Measurements from ENCODE around the gene SEPTIN12. TPM values are rescaled to one million over a fixed set of nuclear protein-coding genes. Genes with fewer than 3 reads are reported as not detected.

SEPTIN12 gene
- total and polyA plus RNA-seq, 2 experiments from 2014 or later: not detected

- TF ChIP-seq EZH2phosphoT487 (IDR thresholded peaks at IDR 0.05; ENCODE audit: low read depth, severe bottlenecking, unreplicated experiment) (no peak), EZH2 (IDR thresholded peaks at IDR 0.05; ENCODE audit: borderline replicate concordance) (no peak), CTCF (IDR thresholded peaks at IDR 0.05; ENCODE audit: poor library complexity) (no peak)
- H3K27me3 ChIP-seq: no peaks in the 10 kb centered on the region
- H3K4me1 ChIP-seq (ENCODE audit: insufficient read depth): no peaks in the 10 kb centered on the region
- 61% methylated on average over 3 of the region's 3 CpGs for WGBS (ENCODE audit: low lambda C conversion rate, missing lambda C conversion rate)
- no peaks in the 10 kb centered on the region for H4K20me1 ChIP-seq (ENCODE audit: insufficient read depth, poor library complexity, severe bottlenecking)
- H3K9me3 ChIP-seq (ENCODE audit: low read depth): no peaks in the 10 kb centered on the region
- DNase-seq (ENCODE audit: low spot score): no peak
- H3K79me2 ChIP-seq: peaks cover 3% of the 10 kb centered on the region
- H3K4me2 ChIP-seq: no peak overlapping the region
- no peak overlapping the region for H3K4me3 ChIP-seq
- H3K27ac ChIP-seq: no peak overlapping the region
- no peaks in the 10 kb centered on the region for H3K36me3 ChIP-seq (replicated peaks; ENCODE audit: insufficient read depth, low read depth)
- no peak overlapping the region for H2AFZ ChIP-seq
- no peaks in the 10 kb centered on the region for H3K9me2 ChIP-seq (replicated peaks; ENCODE audit: insufficient read depth)
Measured at GRCh38 chr16:4771646-4772045, 16.5 kb downstream of the SEPTIN12 start.

GRCh38 chr16:4769306-4769638 is 18.9 kb downstream of the SEPTIN12 start:
- no peaks in the 10 kb centered on the region for H3K36me3 ChIP-seq (replicated peaks; ENCODE audit: insufficient read depth, low read depth)
- H3K9me3 ChIP-seq (ENCODE audit: low read depth): no peaks in the 10 kb centered on the region

GRCh38 chr16:4768549-4769305 is 19.4 kb downstream of the SEPTIN12 start:
- H4K20me1 ChIP-seq (ENCODE audit: insufficient read depth, poor library complexity, severe bottlenecking): no peaks in the 10 kb centered on the region
- no peaks in the 10 kb centered on the region for H3K9me3 ChIP-seq (ENCODE audit: low read depth)
- no peaks in the 10 kb centered on the region for H3K36me3 ChIP-seq (replicated peaks; ENCODE audit: insufficient read depth, low read depth)
- H3K4me3 ChIP-seq: peak overlapping the region; percentile 66
- no peaks in the 10 kb centered on the region for H3K27me3 ChIP-seq
- no peaks in the 10 kb centered on the region for H3K4me1 ChIP-seq (ENCODE audit: insufficient read depth)
- TF ChIP-seq EZH2phosphoT487 (IDR thresholded peaks at IDR 0.05; ENCODE audit: low read depth, severe bottlenecking, unreplicated experiment) (no peak), CTCF (IDR thresholded peaks at IDR 0.05; ENCODE audit: poor library complexity) (no peak), EZH2 (IDR thresholded peaks at IDR 0.05; ENCODE audit: borderline replicate concordance) (no peak)
- WGBS (ENCODE audit: low lambda C conversion rate, missing lambda C conversion rate): 6% methylated on average over 48 of the region's 48 CpGs
- H3K4me2 ChIP-seq: peak overlapping the region; percentile 83
- H3K27ac ChIP-seq: peak overlapping the region; percentile 84
- peak overlapping the region; percentile 82 for H2AFZ ChIP-seq
- peaks cover 28% of the 10 kb centered on the region for H3K79me2 ChIP-seq
- no peaks in the 10 kb centered on the region for H3K9me2 ChIP-seq (replicated peaks; ENCODE audit: insufficient read depth)
- DNase-seq (ENCODE audit: low spot score): peak; percentile 97

More at GRCh38 chr16:4769306-4769638, 18.9 kb downstream of the SEPTIN12 start:
- TF ChIP-seq EZH2phosphoT487 (IDR thresholded peaks at IDR 0.05; ENCODE audit: low read depth, severe bottlenecking, unreplicated experiment) (no peak), EZH2 (IDR thresholded peaks at IDR 0.05; ENCODE audit: borderline replicate concordance) (no peak), CTCF (IDR thresholded peaks at IDR 0.05; ENCODE audit: poor library complexity) (no peak)
- Histone ChIP-seq H2AFZ (peak overlapping the region; percentile 74), H4K20me1 (ENCODE audit: insufficient read depth, poor library complexity, severe bottlenecking) (no peaks in the 10 kb centered on the region), H3K79me2 (peaks cover 24% of the 10 kb centered on the region), H3K9me2 (replicated peaks; ENCODE audit: insufficient read depth) (no peaks in the 10 kb centered on the region), H3K4me3 (no peak overlapping the region), H3K27ac (no peak overlapping the region), H3K4me1 (ENCODE audit: insufficient read depth) (no peaks in the 10 kb centered on the region), H3K27me3 (no peaks in the 10 kb centered on the region), H3K4me2 (peak overlapping the region; percentile 77)
- 80% methylated on average over 7 of the region's 7 CpGs for WGBS (ENCODE audit: low lambda C conversion rate, missing lambda C conversion rate)
- no peak for DNase-seq (ENCODE audit: low spot score)

Data from hepatocyte (in vitro differentiated cells).